Measurements from ENCODE around the gene NR2F1. TPM values are rescaled to one million over a fixed set of nuclear protein-coding genes. Genes with fewer than 3 reads are reported as not detected.

The NR2F1 gene
- total RNA-seq, 2 experiments from 2014 or later, result not detected

DNA sequence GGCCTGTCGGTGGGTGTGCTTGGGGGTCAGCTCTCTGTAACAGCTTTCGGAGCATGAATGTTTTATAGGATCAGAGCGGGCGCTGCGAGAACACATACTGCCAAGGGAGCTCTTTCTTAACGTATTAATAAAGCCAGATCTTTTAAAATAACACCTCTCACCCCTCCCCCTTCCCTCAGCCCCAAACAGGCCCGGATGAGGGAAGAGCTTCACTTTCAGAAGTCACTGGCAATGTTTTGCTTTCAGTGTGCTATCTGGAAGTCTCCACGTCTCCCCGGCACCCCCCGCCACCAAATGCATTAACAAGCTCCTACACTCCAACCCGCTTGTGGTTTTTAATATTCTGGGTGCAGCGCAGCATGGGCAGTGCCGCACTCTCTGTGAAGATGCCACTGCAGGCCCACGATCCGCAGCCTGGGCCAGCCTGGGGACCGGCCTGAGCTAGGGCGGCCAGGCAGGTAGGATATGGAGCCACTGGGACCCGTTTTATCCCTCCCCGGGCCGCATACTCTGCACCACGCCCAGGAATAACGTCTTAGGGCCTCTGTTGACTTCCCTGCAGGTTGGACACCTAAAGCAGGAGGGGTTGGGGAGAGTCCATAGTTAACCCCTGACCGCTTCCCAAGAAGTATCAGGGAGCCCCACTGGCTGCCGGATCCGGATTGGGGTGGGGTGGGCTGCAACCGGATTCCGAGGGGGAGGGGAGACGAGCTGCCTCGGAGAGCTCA, 12.6 kb downstream of the NR2F1 start:
- Histone ChIP-seq H3K9me2 (ENCODE audit: insufficient read depth, low read length) (no peaks in the 10 kb centered on the region), H4K20me1 (ENCODE audit: insufficient read depth, low read length) (no peaks in the 10 kb centered on the region), H3K27ac (ENCODE audit: low read depth, low read length, poor library complexity, severe bottlenecking) (no peak overlapping the region), H3K36me3 (ENCODE audit: insufficient read depth, low read length) (no peaks in the 10 kb centered on the region), H3K4me2 (ENCODE audit: low read length) (no peak overlapping the region), H3K4me3 (ENCODE audit: low read depth, low read length, poor library complexity, severe bottlenecking) (no peak overlapping the region), H3K79me2 (ENCODE audit: insufficient read depth, low read depth, low read length) (no peaks in the 10 kb centered on the region), H3K4me1 (ENCODE audit: insufficient read depth, low read length, poor library complexity, severe bottlenecking) (no peaks in the 10 kb centered on the region), H3K9me3 (ENCODE audit: low read length) (no peaks in the 10 kb centered on the region), H2AFZ (ENCODE audit: low read length) (no peak overlapping the region)
- no peak for TF ChIP-seq EZH2phosphoT487 (IDR thresholded peaks at IDR 0.05; ENCODE audit: borderline replicate concordance, low read depth, low read length)
- TF ChIP-seq, protein P1, sequence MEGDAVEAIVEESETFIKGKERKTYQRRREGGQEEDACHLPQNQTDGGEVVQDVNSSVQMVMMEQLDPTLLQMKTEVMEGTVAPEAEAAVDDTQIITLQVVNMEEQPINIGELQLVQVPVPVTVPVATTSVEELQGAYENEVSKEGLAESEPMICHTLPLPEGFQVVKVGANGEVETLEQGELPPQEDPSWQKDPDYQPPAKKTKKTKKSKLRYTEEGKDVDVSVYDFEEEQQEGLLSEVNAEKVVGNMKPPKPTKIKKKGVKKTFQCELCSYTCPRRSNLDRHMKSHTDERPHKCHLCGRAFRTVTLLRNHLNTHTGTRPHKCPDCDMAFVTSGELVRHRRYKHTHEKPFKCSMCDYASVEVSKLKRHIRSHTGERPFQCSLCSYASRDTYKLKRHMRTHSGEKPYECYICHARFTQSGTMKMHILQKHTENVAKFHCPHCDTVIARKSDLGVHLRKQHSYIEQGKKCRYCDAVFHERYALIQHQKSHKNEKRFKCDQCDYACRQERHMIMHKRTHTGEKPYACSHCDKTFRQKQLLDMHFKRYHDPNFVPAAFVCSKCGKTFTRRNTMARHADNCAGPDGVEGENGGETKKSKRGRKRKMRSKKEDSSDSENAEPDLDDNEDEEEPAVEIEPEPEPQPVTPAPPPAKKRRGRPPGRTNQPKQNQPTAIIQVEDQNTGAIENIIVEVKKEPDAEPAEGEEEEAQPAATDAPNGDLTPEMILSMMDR (conservative IDR thresholded peaks at IDR 0.05; ENCODE audit: low read length), result no peak
- ChIA-PET POLR2A (interaction anchor here (0.6 kb wide), 2 partner anchors 250 to 326 kb away, joined by 4 read pairs; no protein-coding TSS in a partner anchor), CTCF (ENCODE audit: unreplicated experiment) (no interaction called here)
- no peak for DNase-seq (ENCODE audit: low spot score)
- intact Hi-C loops (cut with micrococcal nuclease; ENCODE audit: unreplicated experiment), result no loop called here
- BruUV-seq (replicated peaks), result no TSS peak

DNA sequence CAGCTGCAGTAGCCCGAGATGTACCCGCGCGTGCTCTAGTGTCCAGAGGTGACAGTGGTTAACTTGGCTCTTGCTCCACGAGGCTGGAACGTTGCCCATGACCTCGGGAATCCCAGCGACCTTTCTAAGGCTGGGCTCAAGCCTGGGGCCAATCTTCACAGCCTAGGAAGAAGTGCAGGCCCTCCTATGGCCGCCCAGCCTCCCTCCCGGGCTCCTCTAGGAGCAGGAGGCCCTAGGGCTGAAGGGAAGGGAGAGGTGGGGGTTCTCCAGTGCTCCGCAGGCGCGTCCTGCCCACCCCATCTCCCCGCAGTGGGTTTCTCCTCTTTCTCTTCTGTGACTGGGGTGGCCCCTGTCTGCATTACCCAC, 13.3 kb downstream of the NR2F1 start:
- DNase-seq (ENCODE audit: low spot score), result no peak
- Histone ChIP-seq H3K9me3 (ENCODE audit: low read length) (no peaks in the 10 kb centered on the region), H3K4me3 (ENCODE audit: low read depth, low read length, poor library complexity, severe bottlenecking) (no peak overlapping the region), H3K36me3 (ENCODE audit: insufficient read depth, low read length) (no peaks in the 10 kb centered on the region), H3K4me2 (ENCODE audit: low read length) (no peak overlapping the region), H3K79me2 (ENCODE audit: insufficient read depth, low read depth, low read length) (no peaks in the 10 kb centered on the region), H3K27ac (ENCODE audit: low read depth, low read length, poor library complexity, severe bottlenecking) (no peak overlapping the region), H2AFZ (ENCODE audit: low read length) (no peak overlapping the region), H3K4me1 (ENCODE audit: insufficient read depth, low read length, poor library complexity, severe bottlenecking) (no peaks in the 10 kb centered on the region), H4K20me1 (ENCODE audit: insufficient read depth, low read length) (no peaks in the 10 kb centered on the region), H3K9me2 (ENCODE audit: insufficient read depth, low read length) (no peaks in the 10 kb centered on the region)
- BruUV-seq (replicated peaks), result no TSS peak
- TF ChIP-seq EZH2phosphoT487 (IDR thresholded peaks at IDR 0.05; ENCODE audit: borderline replicate concordance, low read depth, low read length), result no peak
- TF ChIP-seq, protein P1 (conservative IDR thresholded peaks at IDR 0.05; ENCODE audit: low read length), result no peak
- intact Hi-C loops (cut with micrococcal nuclease; ENCODE audit: unreplicated experiment), result no loop called here
- ChIA-PET POLR2A (no interaction called here), CTCF (ENCODE audit: unreplicated experiment) (no interaction called here)

DNA sequence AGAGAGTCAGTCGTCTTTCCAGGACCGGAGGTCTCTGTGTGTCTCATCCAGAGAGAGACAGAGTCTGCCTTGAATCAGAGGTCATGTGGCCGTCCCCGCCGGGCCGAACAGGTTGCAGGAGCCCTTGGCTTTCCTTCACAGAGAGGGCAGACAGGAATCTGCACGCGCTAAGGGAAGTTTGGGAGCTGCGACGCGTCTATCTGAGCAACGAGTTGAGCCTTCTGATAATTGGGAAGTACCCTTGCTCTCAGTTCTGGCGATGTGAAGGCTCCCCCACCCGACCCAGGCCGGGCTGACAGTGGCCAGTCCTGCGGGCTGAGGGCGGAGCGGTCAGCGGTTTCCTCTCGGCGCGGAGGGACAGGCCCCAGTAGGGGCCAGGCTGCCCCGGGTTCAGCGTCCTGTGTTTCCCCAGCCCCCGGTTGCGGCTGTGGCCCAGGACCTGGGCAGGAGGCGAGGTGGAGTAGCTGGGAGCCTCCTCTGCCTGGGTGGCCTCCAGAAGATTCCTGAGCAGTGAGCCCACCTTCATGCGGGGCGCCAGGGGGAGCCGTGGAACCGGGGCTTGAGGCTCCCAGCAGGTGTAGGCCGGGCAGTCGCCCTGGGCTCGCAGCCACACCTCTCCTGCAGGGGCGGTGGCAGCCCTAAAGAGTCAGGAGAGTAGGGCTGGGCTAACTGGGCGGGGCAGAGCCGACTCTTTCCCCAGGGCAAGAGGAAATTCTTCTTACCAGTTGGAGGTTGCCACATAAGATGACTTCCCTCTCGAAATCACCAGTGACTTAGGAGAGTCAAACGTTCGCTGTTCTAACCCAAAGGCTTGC, 13.9 kb downstream of the NR2F1 start:
- H3K4me2 ChIP-seq (ENCODE audit: low read length), result no peak overlapping the region
- BruUV-seq (replicated peaks), result no TSS peak
- no peak overlapping the region for H3K27ac ChIP-seq (ENCODE audit: low read depth, low read length, poor library complexity, severe bottlenecking)
- ChIA-PET CTCF (ENCODE audit: unreplicated experiment) (no interaction called here), POLR2A (no interaction called here)
- intact Hi-C loops (cut with micrococcal nuclease; ENCODE audit: unreplicated experiment), result no loop called here
- H3K9me3 ChIP-seq (ENCODE audit: low read length), result no peaks in the 10 kb centered on the region
- no peak for TF ChIP-seq EZH2phosphoT487 (IDR thresholded peaks at IDR 0.05; ENCODE audit: borderline replicate concordance, low read depth, low read length)
- TF ChIP-seq, protein P1 (conservative IDR thresholded peaks at IDR 0.05; ENCODE audit: low read length), result no peak
- H4K20me1 ChIP-seq (ENCODE audit: insufficient read depth, low read length), result no peaks in the 10 kb centered on the region
- no peaks in the 10 kb centered on the region for H3K4me1 ChIP-seq (ENCODE audit: insufficient read depth, low read length, poor library complexity, severe bottlenecking)
- no peaks in the 10 kb centered on the region for H3K36me3 ChIP-seq (ENCODE audit: insufficient read depth, low read length)
- DNase-seq (ENCODE audit: low spot score), result peak; percentile 3
- H3K4me3 ChIP-seq (ENCODE audit: low read depth, low read length, poor library complexity, severe bottlenecking), result no peak overlapping the region
- H3K79me2 ChIP-seq (ENCODE audit: insufficient read depth, low read depth, low read length), result no peaks in the 10 kb centered on the region
- H3K9me2 ChIP-seq (ENCODE audit: insufficient read depth, low read length), result no peaks in the 10 kb centered on the region
- no peak overlapping the region for H2AFZ ChIP-seq (ENCODE audit: low read length)
